GDM1 (cell line): Measurements from ENCODE around the gene EFEMP2.
"Not testable (repeated sequence)": the region's sequence is repeated elsewhere in the genome, so short reads cannot be mapped to it uniquely, and the experiment has no call there.

Source experiments
- DNase-seq: peaks from one replicate; lab custom pipeline; 2025; lab: John Stamatoyannopoulos, UW

Gene EFEMP2

GRCh38 chr11:65900125-65900898 is 27.7 kb upstream of the EFEMP2 start, which contains the start of gene FOSL1:
Gene FOSL1 (minus strand): TSS chr11:65900388. CDS start chr11:65900339, 49 bp downstream.
- peak; percentile 89 for DNase-seq

- peak; percentile 72 for DNase-seq
These were observed 26.9 kb upstream of the EFEMP2 start for GRCh38 chr11:65899356-65900124.

- DNase-seq, result no peak
These were observed 26.2 kb upstream of the EFEMP2 start for GRCh38 chr11:65898656-65899355.

- DNase-seq, result no peak
These were observed 24.4 kb upstream of the EFEMP2 start for GRCh38 chr11:65897020-65897471.

GRCh38 chr11:65896034-65896999 is 23.7 kb upstream of the EFEMP2 start:
- DNase-seq, result no peak

- DNase-seq, result no peak
These were observed 22.9 kb upstream of the EFEMP2 start for GRCh38 chr11:65895482-65895981.

GRCh38 chr11:65894034-65894591 is 21.5 kb upstream of the EFEMP2 start:
- peak; percentile 72 for DNase-seq

GRCh38 chr11:65892661-65893317 is 20.2 kb upstream of the EFEMP2 start:
- no peak for DNase-seq

GRCh38 chr11:65892137-65892540 is 19.5 kb upstream of the EFEMP2 start:
- DNase-seq, result not testable (repeated sequence)

GRCh38 chr11:65891219-65892136 is 18.9 kb upstream of the EFEMP2 start:
- peak; percentile 29 for DNase-seq

GRCh38 chr11:65890324-65891218 is 18.0 kb upstream of the EFEMP2 start, which contains the start of gene CCDC85B:
Gene CCDC85B (plus strand): TSS chr11:65890673. CDS start chr11:65890784, 111 bp downstream.
- DNase-seq, result peak; percentile 95

- DNase-seq, result peak; percentile 93
These were observed 15.7 kb upstream of the EFEMP2 start, which contains the start of gene FIBP for GRCh38 chr11:65888163-65888814. Gene FIBP (minus strand): TSS chr11:65888471. CDS start chr11:65888418, 53 bp downstream.

- no peak for DNase-seq
These were observed 15.1 kb upstream of the EFEMP2 start for GRCh38 chr11:65887723-65888162.

GRCh38 chr11:65886826-65887722 is 14.5 kb upstream of the EFEMP2 start:
- no peak for DNase-seq

- no peak for DNase-seq
These were observed 13.4 kb upstream of the EFEMP2 start for GRCh38 chr11:65885808-65886536.
